GM18498 (cell line): ENCODE results near the gene STX18.
"Not testable (repeated sequence)": the region's sequence is repeated elsewhere in the genome, so short reads cannot be mapped to it uniquely, and the experiment has no call there.

Experiments
- ATAC-seq: cut with Tn5 transposase; IDR thresholded peaks from one replicate; pipeline ENCODE4 v1.9.1; 2021; ENCODE audit warnings: mild to moderate bottlenecking, moderate library complexity; ENCODE audit not compliant: unreplicated experiment

STX18 gene

DNA sequence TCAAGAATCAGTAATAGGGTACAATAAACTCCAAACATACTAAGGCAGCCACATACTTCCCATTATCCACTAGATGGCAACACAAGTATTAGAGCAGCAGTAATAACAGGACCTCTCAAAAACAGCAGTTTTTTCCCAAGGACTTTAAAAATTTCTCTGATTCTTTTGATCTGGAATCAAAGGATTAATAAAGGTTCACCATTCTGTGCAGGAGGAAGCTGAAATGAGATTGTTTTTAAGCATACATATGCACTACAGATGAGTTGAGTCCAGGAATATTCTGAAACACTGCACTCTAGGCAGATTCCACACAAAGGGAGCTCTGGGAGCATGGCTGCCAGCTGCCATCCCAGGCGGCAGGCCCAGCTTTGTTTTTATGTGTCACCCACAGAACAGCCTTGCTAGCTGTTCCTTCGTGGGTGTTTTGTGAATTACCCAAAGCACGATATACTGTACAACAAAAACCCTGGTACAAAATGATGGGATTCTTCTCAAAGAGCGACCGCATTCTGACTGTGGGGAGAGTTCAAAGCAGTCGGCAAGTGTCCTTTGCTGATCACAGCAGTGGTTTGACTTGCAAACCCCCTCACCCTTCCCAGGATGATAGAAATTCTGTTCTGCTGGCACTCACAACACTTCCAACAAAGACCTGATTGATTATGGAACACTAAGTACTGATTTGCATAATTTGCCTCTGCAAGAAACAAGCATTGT lies 61.0 kb downstream of the STX18 start:
- no peak for ATAC-seq

- no peak for ATAC-seq
Measured at GRCh38 chr4:4480205-4480604, 61.6 kb downstream of the STX18 start.

- no peak for ATAC-seq
Measured at GRCh38 chr4:4479366-4479765, 62.5 kb downstream of the STX18 start.

- no peak for ATAC-seq
Measured at GRCh38 chr4:4477796-4478195, 64.1 kb downstream of the STX18 start.

DNA sequence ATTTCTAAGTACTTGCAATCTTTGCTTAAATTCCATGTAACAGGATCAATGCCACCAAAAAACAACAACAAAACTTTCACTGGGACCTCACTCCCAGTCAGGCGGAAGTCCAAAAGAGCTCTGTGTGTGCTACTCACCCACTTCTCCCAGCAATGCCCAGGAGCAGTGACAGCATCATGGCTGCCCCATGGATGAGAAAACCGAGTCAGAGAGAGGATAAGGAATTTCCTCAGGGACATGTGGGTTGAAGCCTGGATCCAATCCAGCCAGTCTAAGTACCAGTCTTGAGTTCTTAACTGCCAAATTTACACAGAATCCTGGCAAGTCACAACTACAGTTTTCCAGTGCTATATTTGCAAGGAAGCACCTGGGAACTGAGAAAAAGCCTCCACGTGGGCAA lies 64.5 kb downstream of the STX18 start:
- ATAC-seq: no peak

DNA sequence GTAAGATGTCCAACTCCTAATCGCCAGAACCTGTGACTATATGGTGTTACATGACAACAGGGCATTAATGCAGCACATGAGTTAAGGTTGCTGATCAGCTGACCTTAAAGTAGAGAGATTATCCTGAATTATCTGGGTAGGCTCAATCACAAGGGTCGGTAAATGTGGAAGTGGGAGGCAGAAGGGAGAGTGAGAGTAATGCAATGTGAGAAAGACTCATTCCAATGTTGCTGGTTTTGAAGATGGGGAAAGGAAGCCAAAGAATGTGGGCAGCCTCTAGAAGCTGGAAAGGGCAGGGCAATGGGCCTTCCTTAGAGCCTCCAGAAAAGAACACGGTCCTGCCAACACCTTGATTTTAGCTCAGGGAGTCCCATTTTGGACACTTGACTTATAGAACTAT lies 67.4 kb downstream of the STX18 start:
- ATAC-seq: no peak

- no peak for ATAC-seq
Measured at GRCh38 chr4:4472344-4472958, 69.4 kb downstream of the STX18 start.

DNA sequence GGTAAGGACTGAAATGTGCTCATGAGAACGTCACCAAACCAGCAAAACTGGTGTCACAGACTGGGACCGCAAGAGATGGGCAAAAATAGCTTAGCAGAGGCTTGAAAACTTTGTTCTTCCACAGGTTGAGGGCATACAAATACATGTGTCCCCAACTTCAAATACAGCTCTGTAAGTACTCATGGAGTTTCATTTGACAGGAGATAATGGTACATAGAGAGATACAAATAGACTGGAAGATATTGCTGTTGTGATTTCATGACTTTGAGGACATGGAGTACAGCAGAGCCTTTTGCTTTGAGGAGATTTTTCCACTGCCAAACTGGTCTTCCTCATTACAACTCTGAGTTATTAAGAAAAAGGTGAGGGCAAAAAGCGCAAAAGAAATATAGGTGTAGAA lies 70.7 kb downstream of the STX18 start:
- ATAC-seq: no peak

DNA sequence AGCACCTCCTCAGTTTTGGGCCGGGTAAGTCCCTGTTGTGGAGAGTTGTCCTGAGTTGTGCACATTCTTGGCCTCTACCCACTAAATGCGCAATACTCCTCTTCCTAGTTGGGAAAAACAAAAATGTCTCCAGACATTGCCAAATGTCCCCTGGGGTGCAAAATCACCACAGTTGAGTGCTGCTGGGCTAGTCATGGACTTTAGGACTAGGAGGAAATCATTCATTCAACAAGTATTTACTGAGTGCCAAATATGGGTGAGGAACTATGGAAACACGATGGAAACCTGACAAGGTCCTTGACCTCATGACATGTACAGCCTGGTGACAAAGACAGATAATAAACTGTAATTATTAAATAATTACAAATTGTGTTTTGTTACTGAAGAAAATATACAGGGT lies 71.6 kb downstream of the STX18 start:
- ATAC-seq: no peak

- ATAC-seq: not testable (repeated sequence)
Measured at GRCh38 chr4:4465238-4465637, 76.6 kb downstream of the STX18 start.

GRCh38 chr4:4462970-4463369 lies 78.9 kb downstream of the STX18 start:
- ATAC-seq: no peak

DNA sequence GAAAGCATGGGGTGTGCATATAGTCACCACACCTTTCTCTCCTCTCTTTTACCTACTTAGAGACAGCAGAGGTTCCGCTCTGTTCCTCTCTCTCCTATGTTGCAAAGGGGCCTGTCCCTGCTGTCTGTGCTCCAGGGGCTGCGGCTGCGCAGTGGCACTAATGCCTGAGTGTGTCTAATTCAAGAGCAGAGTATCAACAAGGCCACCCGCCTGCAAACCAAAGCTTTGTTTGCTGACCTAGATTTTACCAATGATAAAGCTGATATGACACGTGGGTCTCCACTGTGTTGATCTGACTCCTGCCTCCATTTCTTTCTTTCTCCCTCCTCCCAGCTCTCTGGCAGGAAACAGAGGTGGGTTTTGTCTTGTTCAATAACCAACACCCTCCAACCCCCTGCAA lies 80.0 kb downstream of the STX18 start:
- ATAC-seq: no peak

DNA sequence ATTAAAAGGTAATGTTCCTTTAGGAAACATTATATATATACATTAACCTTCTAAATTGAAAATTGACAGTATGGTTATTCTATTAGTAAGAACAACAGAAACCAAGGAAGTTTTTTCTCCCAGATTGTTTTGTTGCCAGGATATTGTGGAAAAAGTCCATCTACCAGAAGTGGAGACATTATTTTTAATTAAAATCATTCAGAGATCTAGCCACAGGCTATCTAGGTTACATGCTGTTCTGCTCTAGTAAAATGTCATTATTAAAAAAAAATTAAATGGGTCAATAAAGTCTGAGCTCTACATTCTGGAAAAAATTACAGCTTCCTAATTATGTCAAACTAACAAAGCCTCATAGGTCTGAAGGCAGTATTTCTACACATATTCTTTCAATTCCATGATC lies 80.7 kb downstream of the STX18 start:
- no peak for ATAC-seq

DNA sequence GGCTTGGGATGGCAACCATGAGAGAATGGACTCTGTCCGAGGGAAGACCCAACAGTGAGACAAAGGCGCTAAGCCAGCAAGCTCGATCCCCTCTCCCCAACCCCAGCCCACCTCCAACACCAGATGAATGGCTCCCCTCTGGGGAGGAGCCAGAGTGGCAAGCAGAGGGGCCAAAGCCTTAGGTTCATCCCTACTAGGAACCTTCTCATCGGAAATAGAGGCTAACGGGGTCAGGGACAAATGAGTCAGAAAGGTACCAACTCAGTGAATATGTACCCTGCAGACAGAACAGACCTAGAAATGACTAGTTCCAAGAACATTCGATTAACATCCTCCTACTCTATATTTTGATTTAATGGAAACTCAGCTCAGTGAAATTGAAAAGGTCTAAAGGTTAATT lies 81.1 kb downstream of the STX18 start:
- no peak for ATAC-seq

- ATAC-seq: no peak
Measured at GRCh38 chr4:4459181-4459580, 82.7 kb downstream of the STX18 start.

DNA sequence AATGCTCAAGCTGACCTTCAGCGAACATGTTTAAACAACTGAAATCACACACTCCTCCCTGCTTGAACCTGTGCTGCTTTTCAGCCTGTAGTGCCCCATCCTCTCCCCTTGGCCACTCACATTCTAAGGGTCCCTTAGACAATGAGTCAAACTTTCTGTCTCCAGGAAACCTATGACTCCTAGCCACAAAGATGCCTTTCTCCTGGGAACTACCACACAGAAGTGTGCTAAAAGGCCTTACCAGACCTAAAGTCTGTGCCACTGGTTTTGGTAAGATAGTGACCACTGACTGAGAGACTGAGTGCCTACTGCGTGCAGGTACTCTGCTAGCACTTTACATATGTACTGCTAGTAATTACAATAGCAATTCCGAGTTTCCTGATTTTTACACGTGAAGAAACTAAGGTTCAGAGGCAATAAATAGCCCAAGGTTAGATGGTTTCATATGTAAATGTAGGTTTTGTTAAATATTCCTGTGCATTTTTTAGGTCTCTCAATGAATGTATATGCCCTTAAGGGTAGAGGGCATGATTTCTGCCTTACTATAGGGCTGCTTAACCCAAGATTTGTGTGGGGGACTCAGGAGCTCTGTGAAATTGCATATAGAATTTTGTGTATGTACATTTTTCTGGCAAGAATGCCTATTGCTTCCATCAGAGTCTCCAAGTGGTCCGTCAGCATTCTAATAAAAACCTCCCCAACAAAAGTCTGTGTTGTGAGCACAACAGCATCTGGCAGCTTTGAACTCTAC lies 83.9 kb downstream of the STX18 start:
- ATAC-seq: no peak

DNA sequence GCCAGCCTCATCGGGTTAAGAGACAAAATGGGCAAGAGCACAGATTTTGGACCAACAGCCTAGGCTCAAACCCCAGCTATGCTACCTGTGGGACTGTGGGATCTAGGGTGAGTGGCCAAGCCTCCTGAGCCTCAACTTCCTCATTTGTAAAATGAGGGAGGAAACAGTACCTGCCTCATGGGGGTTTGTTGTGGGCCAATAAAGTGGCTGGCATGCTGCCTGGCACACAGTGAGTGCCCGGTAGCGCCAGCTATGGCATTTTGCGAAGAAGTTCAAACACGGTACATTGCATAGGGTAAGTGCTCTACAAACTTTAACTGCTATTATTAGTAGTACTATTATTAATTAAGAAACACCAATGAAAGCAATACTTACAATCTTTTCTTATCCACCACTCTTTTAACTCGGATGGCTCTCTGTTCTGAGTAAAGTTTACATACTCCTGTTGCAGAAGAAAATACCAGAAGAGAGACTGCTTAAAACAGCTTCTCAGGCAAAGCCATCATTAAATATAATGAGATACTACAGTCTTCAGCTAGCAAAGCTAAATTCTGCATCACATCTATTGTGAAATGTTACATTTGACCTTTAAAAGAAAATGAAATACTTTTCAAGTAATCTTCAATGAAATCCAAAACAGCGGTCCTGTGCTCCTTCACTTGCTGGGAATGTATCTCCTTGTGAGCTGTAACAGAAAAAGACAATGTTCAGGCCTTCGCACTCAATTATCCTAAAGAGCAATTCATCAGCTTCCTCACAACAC lies 84.9 kb downstream of the STX18 start:
- ATAC-seq: no peak

GRCh38 chr4:4456351-4456750 lies 85.5 kb downstream of the STX18 start:
- no peak for ATAC-seq

GRCh38 chr4:4455210-4455865 lies 86.5 kb downstream of the STX18 start:
- ATAC-seq: peak; percentile 66

DNA sequence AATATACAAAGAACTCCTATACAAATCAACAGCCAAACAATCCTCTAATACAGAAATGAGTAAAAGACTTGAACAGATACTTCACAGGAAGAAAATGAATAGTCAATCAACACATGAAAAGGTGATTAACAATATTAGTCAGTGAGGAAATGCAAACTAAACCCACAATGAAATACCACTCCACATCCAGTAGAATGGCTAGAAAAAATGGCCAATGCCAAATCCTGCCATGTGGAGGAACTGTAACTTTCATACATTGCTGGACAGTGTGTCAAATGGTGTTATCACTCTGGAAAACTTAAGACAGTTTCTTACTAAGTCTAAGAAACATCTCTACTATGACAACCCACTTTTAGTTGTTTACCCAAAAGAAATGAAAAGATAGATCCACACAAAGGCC lies 95.4 kb downstream of the STX18 start:
- no peak for ATAC-seq

GRCh38 chr4:4443821-4444220 lies 98.0 kb downstream of the STX18 start:
- no peak for ATAC-seq
